ENCODE data around the gene RIN3.

- no peak for TF ChIP-seq EZH2 (IDR thresholded peaks at IDR 0.05; ENCODE audit: low read depth)
- no peak for TF ChIP-seq CTCF (conservative IDR thresholded peaks at IDR 0.05)
These were observed 125.3 kb downstream of the RIN3 start for GRCh38 chr14:92638904-92639303.
